Globus pallidus (tissue), 1 donor: ENCODE measurements around the gene GPBP1.
A peak's percentile ranks its signal among the peaks of the same experiment; 100 is the strongest.
"Not testable (repeated sequence)": the region's sequence is repeated elsewhere in the genome, so short reads cannot be mapped to it uniquely, and the experiment has no call there.

ENCODE experiments used
- DNase-seq: peaks from one replicate; pipeline ENCODE4 v3.0.0-alpha.2; 2015; ENCODE audit warnings: low spot score

GPBP1 gene

DNA sequence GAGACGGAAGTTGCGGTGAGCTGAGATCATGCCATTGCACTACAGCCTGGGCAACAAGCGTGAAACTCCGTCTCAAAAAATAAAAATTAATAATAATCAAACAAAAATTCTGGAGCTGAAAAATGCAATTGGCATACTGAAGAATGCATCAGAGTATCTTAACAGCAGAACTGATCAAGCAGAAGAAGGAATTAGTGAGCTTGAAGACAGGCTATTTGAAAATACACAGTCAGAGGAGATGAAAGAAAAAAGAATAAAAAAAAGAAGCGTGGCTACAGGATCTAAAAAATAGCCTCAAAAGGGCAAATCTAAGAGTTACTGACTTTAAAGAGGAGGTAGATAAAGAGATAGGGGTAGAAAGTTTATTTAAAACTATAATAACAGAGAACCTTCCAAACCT is 111.2 kb downstream of the GPBP1 start:
- DNase-seq, result not testable (repeated sequence)

DNA sequence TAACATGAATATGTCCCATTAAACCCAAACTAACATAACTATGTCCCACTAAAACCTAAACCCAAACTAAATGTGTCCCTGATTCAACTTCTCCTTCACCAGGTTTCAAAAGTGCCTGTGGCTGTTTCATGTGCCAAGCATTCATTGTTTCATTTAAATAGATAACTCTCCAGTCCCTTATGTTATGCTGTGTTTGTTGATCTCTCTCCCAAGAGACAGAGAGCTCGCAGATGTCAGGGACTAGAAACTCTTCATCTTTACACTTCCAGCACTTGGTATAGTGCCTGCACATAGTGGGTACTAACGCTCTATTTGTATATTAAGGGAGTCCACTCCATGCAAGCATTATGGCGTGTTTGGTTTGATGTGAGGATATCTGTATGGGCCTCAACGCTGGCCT is 118.0 kb downstream of the GPBP1 start:
- no peak for DNase-seq

DNA sequence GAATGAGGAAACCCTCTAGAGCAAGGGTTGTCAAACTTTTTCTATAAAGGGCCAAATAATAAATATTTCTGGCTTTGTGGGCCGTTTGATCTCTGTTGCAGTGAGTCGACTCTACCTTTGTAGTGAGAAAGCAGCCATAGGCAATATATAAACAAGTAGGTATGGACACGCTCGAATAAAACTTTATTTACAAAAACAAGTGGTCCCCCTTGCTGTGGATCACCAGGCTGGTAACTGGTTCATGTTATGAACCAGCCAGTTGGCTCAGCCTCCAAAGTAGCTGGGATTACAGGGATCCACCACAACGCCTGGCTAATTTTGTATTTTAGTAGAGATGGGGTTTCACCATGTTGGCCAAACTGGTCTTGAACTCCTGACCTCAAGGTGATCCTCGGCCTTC is 118.5 kb downstream of the GPBP1 start:
- no peak for DNase-seq

DNA sequence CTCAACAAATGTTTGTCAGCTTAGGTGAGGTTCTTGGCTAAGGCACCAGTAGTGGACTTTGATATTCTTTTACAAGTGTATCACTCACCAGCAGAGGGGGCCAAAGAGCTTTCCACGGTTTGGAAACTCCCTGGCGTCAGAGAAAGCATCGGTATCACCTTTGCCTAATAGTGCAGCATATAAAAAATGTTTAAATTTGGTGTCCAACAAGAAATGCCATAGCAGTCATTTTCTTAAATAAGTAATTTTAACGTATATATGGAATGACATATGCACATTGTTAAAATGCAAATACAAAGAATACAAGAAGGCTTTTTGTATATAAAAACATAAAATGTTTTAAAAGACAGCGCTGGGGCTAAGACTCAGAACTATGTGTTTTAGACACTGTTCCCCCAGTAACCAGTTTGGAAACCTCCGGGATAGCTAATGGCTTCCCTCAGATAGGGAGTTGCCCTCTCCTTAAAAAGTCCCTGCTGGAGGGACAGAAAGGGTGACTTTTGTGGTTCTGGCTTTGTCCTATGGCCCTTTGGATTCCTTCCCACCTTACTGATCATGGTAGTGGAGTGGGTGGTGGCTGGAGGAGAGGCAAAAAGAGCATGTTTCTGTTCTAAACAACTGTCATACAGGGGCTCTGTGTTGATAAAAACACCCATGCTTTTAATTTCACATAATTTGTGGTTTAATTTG is 124.6 kb downstream of the GPBP1 start:
- DNase-seq, result peak; percentile 79

DNA sequence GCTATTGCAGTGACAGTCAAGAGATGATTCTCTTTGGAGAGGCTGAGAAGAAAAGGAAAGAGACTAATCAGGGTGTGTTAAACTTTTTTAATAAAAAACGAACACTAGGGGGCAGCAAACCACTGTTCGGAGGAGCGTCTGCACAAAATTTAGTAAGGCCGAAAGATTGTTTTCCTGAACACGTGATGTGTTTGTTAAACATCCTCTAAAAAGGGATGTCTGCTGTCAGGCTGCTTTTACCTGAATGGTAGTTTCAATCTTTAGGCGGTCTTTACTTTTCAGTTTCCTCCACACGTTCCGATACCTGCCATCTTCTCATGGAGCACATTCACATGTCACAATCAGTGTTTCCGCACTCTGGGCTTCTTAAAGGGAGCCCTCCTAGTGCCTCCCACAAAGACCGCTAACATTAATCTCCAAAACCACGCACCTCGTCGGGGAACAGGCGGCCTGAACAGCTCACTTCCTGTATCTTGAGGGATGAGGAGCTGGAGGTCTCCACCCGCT is 125.2 kb downstream of the GPBP1 start:
- DNase-seq, result peak; percentile 69

DNA sequence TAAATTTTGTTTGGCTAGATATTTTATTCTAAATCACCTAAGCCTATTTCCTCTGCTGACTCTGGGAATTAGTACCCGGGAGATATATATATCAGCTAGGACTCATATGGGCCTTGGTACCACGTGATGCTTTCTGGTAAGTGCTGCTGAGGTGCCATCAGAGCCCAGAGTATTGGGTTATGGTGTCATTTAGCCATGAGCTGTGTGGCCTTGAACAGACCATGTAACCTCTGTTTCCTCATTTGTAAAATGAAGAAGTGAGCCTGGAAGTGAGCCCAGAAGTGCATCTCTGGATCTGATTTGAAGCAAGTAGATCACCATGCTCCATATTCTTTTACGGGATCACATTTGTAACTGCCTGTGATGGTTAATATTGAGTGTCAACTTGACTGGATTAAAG is 126.1 kb downstream of the GPBP1 start:
- DNase-seq, result no peak

DNA sequence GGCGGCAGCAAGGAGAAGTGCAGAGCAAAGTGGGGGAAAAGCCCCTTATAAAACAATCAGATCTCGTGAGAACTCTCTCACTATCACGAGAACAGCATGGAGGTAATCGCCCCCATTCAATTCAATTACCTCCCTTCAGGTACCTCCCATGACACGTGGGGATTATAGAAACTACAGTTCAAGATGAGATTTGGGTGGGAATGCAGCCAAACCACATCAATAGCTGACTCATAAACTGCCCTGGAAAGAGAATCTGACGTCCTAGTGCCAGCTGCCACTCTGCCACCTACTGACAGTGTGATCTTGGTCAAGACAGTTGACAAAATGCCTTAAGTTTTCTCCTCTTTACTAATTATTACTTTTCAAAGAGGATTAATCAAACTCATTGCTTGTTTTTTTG is 128.3 kb downstream of the GPBP1 start:
- DNase-seq, result no peak

DNA sequence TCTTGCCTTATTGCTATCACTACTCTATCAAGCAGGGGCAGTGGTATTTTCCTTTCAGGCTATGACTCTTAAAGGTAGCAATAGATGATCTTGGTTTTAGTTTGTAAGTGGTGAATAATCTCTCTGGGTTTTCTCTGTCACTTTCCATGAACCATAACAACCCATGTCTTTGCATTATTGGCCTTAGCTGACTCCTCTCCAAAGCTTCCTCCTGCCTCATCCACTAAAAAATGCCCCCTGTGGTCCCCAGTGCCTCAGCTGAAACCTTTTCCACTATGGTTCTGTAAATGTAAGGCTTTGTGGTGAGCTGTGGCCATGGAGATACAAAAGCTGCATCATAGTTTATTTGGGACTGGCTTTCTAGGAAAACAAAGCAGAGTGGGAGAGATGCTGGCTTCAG is 128.8 kb downstream of the GPBP1 start:
- DNase-seq, result no peak

DNA sequence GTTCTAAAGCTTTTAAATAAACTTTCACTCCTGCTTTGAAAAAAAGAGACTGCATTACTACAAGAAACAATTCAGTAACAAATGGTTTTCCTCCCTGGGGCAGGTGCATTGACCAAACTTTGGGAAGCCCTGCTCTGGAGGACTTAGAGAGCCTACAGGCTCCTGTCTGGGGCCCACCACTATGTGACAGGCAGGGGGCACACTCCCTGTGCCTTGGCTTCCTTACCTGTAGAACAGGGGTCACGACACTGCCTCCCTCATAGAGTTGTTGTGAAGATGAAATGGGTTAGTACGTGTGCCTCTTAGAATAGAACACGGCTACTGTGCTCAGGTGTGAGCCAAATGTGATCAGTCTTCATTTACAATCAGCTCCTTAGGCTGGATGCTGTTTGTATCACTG is 130.1 kb downstream of the GPBP1 start:
- no peak for DNase-seq

DNA sequence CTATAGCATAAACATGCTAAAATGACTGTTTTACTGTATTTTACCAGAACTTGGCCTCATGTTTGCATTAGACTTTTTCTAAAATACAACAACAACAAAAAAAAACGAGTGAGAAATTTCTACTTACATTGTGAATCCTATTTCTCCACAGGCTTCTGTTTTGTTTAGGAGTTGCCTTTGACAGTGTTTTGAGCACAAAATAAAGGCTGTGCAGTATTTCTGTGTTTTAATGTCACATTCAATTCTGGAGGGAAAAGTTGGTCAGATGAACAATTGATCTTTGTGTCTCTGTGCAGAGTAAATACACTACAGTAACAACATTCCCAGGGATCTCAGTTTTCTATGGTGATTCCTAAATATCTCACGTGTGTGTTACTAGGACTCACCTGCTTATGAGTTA is 131.1 kb downstream of the GPBP1 start:
- DNase-seq, result no peak

DNA sequence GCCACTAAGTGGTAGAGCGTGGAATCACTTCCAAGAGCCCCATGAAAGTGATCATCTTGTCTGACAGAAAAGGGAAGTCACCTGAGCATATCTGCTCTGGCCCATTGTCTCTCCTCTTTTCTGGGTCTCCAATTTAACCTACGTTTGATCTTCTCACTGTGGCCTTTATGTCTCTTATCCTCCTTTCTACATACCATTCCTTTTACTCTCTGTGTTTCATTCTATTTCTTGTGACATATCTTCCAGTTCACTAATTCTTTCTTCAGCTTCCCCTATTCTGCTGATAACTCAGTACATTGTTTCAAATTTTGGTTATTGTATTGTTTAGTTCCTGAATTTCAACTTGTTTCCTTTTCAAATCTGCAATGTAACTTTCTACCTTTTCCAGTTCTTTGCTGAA is 132.5 kb downstream of the GPBP1 start:
- DNase-seq, result no peak

DNA sequence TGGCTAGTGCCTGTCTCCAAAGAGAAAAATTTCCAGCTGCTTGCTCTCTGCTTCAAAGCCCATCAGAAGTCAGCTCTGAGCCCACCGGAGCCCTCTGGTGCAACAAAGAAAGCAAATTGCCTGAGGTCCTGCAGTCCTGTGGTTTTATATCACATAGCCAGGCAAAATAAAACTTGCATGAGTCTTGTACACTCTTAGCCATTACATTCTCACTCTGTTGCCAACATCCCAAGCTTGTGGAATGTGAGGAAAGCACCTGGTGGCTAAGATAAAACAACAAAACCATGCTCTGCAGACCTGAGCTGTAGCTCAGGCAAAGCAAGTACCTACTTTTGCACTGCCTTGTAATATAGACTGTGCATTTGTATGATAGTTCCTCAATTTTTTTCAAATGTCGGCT is 133.7 kb downstream of the GPBP1 start:
- no peak for DNase-seq

DNA sequence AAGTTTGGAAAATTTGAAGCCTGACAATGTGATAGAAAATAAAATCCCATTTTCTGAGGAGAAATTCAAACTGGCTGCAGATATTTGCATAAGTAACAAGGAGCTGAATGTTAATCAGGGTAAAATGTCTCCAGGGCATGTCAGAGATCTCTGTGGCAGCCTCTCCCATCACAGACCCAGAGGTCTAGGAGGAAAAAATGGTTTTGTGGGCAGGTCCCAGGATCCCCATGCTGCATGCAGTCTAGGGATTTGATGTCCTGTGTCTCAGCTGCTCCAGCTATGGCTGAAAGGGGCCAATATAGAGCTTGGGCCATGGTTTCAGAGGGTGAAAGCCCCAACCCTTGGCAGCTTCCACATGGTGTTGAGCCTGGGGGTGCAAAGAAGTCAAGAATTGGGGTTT is 135.2 kb downstream of the GPBP1 start:
- DNase-seq, result not testable (repeated sequence)

DNA sequence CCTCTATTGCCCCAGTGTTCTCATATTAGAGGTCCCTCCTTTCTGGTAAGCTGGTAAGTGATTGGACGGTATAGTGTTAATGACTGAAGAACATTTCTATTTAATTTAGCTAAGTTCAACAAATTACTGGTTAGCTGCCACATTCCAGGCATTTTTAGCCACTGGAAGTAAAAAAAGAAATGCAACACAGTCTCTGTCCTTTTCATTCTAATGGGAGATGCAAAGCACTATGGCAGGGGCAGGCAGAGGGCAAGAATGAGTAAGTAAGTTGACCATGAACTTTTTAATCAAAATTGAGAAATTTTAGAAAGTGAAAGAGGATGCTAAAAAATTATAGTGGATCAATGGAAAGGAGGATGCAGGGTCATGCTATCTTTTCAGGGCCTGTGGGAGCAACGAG is 137.4 kb downstream of the GPBP1 start:
- DNase-seq, result no peak

DNA sequence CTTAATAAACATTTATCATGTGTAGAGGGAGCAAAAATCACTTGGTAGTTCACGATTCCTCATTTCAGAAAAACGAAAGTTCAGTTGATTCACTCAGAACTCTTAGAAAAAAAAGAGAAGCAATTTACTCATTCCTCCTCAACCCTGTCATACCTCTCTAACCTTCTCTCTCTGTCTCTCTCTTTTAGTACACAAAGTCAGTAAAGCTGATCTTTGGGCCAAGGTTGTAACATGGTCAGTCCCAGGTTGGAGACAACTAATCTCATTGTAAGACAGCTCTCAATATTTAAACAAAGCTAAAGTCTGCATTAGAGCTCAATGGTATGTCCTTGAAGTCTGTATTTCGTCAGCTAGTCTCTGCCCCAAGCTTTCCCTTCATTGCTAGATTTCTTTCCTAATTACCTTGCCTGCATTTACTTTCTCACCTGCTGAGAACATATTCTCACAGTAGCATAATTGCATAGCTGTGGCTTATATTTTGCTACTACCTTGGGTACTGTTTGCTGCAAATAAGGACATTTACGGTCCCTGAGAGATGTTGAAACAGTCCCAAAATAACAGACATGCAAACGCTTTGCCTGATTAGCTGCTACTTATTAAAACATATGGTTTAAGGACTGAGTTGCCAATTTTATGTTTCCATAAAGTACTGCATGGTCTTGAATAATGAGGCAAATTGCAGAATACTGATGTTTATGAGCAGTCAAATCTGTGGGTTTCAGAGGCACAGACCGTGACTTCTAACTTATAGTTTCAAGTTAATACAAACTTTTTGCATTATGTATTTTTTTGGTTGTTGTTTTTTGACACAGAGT is 138.3 kb downstream of the GPBP1 start:
- no peak for DNase-seq

DNA sequence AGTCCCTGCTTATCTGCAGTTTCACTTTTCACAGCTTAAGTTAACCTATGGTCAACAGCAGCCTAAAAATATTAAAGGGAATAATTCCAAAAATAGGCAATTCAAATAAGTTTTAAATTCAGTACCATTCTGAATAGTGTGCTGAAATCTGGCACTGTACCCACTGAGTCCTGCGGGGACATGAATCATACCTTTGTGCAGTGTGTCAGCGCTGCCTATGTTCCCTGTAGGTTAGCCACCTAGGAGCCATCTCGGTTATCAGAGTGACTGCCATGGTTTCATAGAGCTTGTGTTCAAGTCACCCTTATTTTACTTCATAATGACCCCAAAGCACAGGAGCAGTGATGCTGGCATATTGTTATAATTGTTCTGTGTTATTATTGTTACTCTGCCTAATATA is 139.9 kb downstream of the GPBP1 start:
- DNase-seq, result no peak
